NT2/D1 (cell line): ENCODE measurements around the gene EML4.

Experiments
- SUZ12 ChIP-seq: IDR thresholded peaks from 2 replicates; pipeline ENCODE4 v1.6.1; 2011; ENCODE audit not compliant: insufficient read length, insufficient read depth; ENCODE audit errors: extremely low read depth
- YY1 ChIP-seq: IDR thresholded peaks from 2 replicates; pipeline ENCODE4 v1.6.1; 2011; ENCODE audit not compliant: insufficient read length, insufficient read depth
- ZNF274 ChIP-seq: IDR thresholded peaks from 2 replicates; pipeline ENCODE4 v1.6.1; 2011; ENCODE audit warnings: mild to moderate bottlenecking, low read depth, low read length

- TF ChIP-seq YY1 = no peak
- TF ChIP-seq ZNF274 = no peak
- TF ChIP-seq SUZ12 = no peak
Observed at GRCh38 chr2:42321452-42322064, 152.4 kb downstream of the EML4 start.
